NCI-H748 (cell line): ENCODE results near the gene SPNS2.

Experiments used
- DNase-seq: peaks from one replicate; lab custom pipeline; 2025; ENCODE audit not compliant: unreplicated experiment; lab: John Stamatoyannopoulos, UW

Gene SPNS2

DNA sequence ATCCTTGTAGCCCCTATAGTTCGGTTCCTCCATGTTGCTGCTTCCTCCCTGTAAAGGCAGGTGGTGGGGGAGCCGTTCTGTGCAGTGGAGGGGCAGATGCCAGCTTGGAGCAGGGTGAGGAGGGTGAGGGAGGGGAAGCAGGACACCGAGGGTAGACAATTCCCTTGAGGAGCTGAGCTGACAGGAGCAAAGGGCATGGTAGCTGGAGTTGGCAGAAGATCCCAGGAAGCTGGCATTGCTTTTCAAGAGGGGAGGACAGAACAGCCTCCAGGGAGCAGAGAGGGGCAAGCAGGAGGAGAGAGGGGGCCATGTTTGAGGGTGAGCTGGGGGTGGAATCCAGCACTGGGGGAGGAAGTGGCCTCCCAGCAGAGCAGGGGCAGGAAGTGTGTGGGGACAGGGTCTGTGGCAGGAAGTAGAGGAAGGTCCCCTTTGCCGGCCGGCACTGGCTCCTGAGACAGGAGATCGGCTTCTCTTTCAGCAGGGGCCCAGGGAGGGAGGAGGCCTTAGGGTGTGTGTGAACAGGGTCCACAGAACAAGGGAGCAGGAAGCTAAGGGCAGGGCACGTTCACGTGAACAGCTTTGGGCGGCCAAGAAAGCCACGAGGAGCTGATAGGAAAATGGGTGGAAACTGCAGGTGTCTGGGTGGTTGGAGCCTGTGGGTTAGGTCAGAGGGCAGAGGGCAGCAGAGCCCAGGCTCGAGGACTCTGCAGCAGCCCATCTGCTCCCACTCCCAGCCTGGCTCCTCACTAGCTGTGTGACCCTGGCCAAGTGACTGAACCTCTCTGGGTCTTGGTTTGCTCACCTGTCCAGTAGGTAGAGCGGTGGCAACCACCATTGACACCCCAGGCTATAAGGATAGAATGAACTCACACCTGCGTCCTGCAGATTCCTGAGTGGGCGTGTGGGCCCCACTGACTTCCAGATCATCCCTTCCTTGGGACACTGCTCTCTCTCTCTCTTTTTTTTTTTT, 17.5 kb upstream of the SPNS2 start:
- DNase-seq = no peak

- no peak for DNase-seq
These were observed 16.2 kb upstream of the SPNS2 start for GRCh38 chr17:4482338-4483011.

DNA sequence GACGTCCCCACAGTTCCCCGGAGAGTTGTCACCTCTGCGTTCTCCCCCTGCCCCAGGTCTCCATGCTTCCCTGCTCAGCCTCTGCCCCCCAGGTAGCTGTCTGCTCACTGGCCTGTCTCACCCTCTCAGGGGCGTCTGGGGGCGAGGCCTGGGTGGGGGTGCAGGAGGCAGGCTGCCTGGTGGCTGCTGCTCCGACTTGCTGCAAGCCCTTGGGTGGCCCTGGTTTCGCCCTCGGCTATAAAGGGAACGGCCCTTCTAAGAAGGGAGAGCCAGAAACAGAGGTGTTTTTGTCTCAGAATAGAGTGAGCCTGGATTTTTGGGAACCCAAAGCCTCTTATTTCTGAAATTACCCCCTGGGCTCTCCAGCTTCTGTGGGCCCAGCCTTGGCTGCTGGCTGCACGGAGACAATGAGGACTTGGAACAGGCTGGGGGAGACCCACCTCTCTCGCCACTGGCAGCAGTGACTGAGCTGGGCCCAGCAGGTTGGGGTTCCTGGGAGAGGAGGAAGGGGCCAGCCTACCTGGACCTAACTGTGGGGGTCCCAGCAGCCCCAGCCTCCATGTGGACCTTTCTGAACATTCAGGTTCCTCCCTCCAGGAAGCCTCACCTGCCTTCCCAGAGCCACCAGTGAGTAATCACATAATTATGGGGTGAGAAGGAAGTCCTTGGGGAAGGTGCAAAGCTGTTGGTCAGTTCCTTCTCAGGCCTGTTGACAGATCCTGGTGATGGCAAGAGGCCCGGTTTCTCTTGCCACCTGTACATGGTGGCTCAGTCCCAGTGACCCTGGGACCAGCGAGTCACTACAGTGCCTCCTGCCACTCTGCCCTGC, 15.5 kb upstream of the SPNS2 start:
- DNase-seq = no peak

- DNase-seq = no peak
These were observed 12.7 kb upstream of the SPNS2 start for GRCh38 chr17:4485676-4486646.

- DNase-seq = no peak
These were observed 11.4 kb upstream of the SPNS2 start for GRCh38 chr17:4487296-4487695.

GRCh38 chr17:4487820-4488716, 10.6 kb upstream of the SPNS2 start:
- no peak for DNase-seq

- no peak for DNase-seq
These were observed 9.6 kb upstream of the SPNS2 start for GRCh38 chr17:4488989-4489595.

DNA sequence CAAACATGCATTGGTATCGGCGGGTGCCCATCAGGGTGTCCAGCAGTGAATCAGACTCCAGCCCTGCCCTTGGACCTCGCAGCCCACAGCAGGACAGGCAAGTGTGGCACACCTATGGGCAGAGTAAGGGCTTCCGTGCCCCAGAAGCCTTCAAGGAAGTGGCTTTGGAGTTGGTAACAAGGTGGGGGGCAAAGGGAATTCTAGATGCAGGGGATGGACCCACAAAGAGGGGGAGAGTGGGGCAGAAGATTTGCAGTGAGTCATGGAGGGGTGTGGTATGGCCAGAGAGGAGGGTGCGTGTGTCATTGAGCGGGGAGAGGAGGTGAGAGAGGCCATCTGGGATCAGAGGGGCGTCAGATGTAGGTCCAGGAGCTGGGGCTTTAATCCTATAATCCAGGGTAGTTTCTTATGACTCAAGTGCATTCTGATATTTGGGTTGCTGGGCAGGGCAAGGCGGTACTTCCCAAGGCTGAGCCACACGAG, 8.5 kb upstream of the SPNS2 start:
- no peak for DNase-seq

DNA sequence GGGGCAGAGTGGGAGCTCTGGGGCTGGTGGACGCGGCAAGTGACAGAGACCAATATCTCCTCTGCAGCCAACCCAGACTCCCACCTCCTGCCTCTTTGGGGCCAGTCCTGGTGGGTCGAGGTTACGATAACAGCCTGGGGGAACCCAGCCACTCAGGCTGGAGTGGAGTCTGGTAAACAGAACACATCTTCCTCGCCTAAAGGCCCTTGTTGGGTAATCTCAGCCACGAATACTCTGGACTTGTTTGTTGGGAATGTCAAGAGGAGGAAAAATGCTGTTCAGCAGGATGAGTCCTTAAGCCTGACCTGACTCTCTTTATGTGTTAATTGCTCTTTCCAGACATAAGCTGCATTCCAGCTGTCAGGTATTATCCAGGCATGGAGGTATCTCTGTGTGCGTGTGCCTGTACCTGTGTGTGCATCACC, 8.0 kb upstream of the SPNS2 start:
- no peak for DNase-seq

- DNase-seq = peak; percentile 44
These were observed 5.7 kb upstream of the SPNS2 start for GRCh38 chr17:4492721-4493561.

- DNase-seq = no peak
These were observed 1.4 kb upstream of the SPNS2 start for GRCh38 chr17:4497101-4497824.

DNA sequence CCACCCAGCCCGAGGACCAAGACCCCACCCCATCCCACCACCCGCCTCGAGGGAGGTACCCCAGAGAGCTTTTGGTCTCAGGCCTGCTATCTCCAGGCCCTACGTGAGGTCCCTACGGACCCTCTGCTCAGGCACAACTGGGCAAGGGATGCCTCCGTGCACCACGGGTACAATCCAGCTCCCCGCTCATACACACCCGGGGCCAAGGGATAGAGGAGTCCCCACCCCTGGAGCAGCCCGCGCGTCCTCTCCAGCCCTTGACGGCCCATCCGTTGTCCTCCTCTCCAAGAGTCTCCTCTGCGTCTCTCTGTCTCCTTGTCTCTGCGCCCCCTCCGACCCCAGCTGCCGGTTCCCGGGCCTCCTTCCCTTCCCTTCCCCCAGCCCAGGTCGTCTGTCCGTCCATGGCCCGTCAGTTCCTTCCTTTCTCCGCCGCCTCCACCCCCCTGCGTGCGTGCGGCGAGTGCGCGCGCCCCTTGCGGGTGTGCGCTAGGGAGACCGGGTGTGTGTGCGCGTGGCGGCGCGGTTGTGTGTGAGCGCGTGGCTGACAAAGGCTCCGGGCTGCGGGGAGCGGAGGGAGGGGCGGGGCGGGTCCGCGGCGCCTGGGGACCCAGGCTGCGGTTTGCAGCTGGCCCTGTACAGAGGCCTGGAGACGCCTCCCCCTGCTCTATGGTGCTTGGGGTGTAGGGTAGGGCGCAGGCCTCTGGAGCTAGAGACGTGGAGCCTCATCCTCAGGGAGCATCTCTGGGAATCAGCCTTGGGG, 930 bp downstream of the SPNS2 start:
- peak; percentile 60 for DNase-seq

GRCh38 chr17:4500191-4500571, 1.5 kb downstream of the SPNS2 start:
- DNase-seq = no peak

DNA sequence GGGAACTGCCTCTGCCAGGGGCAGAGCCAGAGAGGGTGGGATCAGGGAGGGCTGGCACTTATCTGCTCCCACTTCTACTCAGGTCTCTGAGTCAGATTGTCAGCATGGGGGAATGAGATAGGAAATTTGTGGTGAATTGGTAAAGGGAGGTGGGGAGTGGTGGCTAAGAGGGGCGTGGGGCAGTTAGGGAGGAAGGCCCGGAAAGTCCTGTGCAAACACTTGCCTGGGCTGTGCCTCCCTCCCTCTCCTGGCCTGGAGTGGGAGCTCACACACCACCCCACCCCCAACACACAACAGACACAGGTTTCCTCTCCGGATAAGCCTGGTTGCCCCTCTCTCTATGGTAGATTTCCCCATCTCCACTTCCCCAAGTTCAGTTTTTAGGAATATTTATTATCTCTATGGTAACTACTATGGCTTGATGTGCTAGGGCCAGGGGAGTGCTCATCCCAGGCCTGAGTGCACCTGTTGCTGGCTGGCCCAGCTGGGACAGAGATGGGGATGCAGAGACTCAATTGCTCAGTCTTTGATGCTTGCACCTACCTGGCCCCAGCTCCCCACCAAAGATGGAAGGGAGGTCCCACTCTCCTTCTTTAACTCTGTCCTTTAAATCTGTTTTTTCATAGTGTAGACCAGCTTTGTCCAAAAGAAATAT, 2.7 kb downstream of the SPNS2 start:
- no peak for DNase-seq

DNA sequence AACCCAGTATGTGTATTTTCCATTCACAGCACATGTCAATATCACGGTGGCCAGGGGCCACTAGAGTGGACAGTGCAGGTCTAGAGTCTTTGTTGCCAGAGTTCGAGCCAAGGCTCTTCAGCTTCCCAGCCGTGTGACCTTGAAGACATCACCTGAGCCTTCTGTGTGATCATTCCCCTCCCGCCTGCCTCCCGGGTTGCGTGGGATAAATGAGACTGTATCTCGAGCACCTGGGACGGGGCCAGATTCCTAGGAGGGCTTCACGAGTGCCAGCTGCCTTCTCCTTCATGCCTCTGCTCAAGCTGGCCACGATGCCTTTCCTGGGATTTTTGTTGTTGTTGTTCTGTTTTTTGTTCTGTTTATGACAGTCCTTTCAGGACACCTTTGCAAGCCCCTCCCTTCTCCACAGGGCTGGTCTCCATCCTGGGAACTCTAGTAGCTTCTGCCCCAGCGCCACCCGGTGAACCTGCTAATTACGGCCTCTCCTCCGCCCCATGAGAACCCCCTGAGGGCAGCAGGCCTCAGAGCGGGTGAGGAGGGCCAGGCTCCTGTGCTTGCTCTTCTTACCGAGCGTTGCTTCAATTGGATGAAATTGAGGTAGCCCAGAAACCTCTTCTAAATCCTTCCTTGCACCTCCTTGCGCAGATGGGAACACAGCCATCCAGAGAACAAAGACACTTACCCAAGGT, 3.9 kb downstream of the SPNS2 start:
- no peak for DNase-seq
